Measurements from ENCODE around the gene CDK18.

The CDK18 gene

GRCh38 chr1:205538235-205538840 lies 33.9 kb downstream of the CDK18 start:
- DNase-seq (ENCODE audit: low read depth) = no peak

GRCh38 chr1:205541161-205541886 lies 36.9 kb downstream of the CDK18 start:
- DNase-seq (ENCODE audit: low read depth) = no peak

DNA sequence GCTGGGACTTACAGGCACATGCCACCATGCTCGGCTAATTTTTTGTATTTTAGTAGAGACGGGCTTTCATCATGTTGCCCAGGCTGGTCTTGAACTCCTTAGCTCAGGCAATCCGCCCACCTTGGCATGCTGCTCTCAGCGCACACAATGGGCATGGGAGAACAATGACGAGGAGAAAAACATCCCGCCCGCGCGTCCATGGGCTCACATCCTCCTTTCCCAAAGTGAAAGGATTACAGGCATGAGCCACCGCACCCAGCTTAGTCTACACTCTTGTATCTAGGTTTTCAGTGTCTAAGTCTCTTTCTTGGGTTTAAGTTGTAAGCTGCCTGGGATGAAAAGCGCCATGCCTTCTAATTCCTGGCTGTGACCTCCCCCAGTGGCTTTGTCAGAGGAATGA lies 37.9 kb downstream of the CDK18 start:
- no peak for DNase-seq (ENCODE audit: low read depth)

DNA sequence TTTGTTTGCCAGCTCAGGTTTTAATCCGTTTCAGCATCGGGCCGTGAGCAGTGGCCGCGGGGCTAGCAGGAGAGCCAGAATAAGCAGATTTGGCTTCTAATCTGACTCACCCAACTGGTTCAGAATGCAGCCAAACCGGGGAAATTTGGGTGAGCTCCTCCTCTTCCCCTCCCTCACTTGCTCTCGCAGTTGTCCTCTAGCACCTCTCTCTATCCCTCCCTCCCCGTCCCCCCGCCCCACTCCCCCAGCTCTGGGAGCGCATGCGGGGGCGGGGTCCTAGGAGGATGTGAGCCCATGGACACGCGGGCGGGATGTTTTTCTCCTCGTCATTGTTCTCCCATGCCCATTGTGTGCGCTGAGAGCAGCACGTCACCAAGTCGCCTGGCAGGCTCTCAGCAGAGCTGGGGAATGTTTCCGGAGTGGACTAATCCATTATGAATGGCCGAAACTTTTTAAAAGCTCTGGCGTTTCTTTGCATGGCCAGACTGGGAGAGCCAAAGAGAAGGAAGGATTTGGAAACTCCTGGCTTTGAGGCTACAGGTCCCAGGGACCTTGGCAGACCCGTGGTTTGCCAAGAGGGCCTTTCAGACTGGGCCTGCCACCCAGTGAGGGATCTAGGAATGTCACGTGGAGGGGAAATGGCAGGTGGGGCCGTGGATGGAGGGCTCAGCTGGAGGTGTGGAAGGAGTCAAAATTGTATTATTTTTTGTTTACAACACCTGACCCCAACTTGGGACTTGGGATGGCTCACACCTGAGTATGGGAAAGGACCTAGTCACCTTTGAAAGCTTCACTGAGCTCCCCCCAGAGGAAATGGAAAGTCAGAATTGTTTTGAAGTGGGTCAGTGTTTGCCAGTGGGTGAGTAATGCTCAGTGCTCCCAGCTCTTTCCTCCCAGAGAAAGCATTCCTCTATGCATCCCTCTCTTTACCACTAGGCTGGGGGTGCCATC lies 39.2 kb downstream of the CDK18 start:
- peak; percentile 70 for DNase-seq (ENCODE audit: low read depth)

GRCh38 chr1:205545001-205545919 lies 40.8 kb downstream of the CDK18 start:
- no peak for DNase-seq (ENCODE audit: low read depth)

GRCh38 chr1:205545991-205546390 lies 41.5 kb downstream of the CDK18 start:
- no peak for DNase-seq (ENCODE audit: low read depth)

- no peak for DNase-seq (ENCODE audit: low read depth)
Observed at GRCh38 chr1:205546541-205546940, 42.1 kb downstream of the CDK18 start.

GRCh38 chr1:205547936-205548827 lies 43.7 kb downstream of the CDK18 start:
- DNase-seq (ENCODE audit: low read depth) = no peak

- no peak for DNase-seq (ENCODE audit: low read depth)
Observed at GRCh38 chr1:205554026-205554811, 49.8 kb downstream of the CDK18 start.

GRCh38 chr1:205561501-205562203 lies 57.2 kb downstream of the CDK18 start:
- no peak for DNase-seq (ENCODE audit: low read depth)

GRCh38 chr1:205563927-205564441 lies 59.5 kb downstream of the CDK18 start:
- DNase-seq (ENCODE audit: low read depth) = no peak

DNA sequence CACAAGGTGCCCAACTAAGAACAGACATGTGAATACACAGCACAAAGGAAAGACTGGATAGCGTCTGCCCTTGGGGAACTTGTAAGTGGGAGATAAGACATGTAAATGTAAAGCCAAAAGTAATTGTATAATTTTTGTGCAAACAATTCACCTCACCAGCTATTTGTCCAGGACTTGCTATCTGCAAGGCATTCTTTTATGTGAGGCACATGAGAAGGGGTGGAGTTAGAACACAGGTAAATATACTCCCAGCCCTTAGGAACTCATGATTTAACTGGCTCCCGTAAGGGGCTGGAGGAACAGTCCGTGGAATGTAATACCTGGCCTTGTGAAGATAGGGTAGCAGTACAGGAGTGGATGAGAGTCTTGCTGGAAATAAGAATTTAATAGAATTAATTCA lies 61.3 kb downstream of the CDK18 start:
- no peak for DNase-seq (ENCODE audit: low read depth)

DNA sequence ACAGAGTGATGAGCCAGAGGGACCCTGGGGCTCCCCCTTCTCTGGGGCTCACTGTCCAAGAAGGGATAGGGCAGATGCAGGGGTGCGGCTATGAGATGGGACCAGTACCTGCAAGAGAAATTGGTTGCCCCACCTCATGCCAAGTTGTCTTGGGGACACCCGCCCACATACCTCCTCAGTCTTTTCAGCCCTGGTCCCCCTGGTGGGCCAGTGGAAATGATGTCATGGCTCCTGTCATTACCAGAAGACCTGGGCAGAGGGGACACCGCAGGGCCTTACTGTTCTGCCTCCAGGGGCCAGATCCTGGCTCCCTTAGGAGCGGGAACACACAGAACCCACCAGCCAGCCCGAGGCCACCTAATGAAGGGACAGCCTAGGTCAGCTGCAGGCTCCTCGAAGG lies 63.2 kb downstream of the CDK18 start:
- DNase-seq (ENCODE audit: low read depth) = no peak

DNA sequence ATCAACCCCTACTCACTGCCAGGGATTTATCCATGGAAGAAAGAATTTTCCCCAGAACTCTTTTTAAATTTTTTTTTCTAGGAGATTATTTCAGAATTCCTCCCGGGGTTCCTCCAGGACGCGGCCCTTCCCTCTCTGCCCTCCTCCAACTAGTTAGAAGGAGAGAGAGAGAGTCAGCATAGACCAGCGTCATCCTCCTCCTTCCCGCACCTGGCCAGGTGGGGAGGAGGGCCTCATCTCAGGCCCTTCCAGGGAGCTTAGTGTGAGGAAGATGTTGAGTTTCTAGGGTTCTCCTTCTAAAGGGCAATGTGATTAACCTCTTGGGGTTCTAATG lies 63.6 kb downstream of the CDK18 start:
- DNase-seq (ENCODE audit: low read depth) = no peak

DNA sequence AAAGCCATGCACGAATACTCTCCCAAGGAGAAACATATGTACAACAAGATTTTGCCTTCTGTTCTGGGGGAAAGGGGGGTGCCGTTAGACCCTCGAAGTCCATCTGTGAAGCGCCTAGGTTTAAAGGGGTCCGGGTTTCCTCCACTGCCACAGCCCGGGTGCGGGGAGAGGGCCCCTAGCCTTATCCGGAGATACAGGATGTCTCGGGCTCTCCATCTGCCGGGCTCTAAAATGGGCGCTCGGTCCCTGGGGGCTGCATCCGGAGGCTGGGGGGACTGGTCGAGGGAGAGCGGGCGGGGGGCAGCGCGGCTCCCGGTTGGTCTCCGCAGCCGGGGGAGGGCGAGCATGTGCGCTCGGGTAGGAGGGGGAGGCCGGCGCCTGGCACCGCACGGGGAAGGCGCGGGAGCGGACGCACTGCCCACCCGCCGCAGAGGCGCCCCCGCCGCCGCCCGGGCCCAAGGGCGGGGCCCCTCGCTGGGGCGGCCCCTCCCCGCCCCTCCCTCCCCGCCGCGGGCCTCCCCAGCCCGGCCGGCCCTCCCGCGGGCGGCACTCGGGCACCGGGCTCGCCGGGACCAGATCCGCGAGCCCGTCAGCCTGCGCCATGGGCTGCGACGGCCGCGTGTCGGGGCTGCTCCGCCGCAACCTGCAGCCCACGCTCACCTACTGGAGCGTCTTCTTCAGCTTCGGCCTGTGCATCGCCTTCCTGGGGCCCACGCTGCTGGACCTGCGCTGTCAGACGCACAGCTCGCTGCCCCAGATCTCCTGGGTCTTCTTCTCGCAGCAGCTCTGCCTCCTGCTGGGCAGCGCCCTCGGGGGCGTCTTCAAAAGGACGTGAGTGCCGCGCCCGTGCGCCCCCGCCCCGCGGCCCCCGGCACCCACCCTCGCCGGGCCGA lies 64.2 kb downstream of the CDK18 start:
- DNase-seq (ENCODE audit: low read depth) = no peak

DNA sequence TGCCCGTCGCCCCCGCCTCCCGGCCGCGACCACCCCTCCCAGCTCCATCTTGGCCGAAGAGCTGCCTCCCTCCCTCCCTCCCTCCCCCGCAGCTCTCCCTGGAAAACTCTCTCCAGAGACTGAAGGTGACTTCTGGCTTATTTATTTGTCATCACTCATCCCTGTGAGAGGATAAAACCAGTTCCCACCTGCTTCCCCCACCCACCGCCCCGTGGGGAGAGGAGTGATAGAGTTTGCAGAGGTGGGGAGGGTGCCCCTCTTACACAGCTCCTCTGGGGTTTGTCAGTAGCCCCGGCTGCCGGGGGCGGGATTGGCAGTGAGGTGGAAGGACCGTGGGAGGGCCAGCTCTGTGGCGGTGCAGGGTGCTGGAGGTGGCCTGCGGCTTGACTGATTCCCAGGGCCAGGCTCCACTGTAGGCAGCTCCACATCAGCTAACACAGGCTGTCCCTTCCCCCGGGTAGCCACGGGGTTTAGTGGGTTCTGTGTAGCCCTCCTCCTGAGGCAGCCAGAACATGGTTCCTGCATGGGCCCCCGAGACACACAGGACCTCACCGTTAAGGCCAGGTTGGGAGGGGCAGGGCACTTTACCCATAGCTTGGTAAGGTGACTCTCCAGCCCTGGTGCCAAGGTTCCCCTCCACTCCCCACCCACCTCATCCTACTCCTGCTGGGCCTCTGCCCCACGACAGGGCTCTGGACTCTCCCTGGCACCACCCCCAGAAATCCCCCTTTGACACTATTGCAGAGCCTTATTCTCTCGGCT lies 65.1 kb downstream of the CDK18 start:
- DNase-seq (ENCODE audit: low read depth) = no peak

DNA sequence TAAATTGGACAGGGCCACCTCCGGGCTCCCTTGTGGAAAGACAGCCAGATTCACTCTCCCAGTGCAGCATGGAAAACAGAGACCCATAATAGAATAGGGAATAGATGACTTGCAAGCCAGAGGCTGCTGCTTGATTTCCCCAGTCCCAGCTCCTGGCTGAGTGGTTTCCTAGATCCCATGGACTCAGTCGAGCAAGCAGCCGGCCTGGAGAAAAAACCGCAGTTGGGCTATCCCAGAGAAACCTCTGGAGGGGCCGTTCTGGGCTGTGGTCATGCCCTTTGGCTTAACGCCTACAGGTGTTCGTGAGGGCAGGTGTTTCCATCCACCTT lies 65.7 kb downstream of the CDK18 start:
- DNase-seq (ENCODE audit: low read depth) = no peak
